Left ventricle myocardium superior (tissue), 1 donor: ENCODE results near the gene GUCA1C. TPM values are rescaled to one million over a fixed set of nuclear protein-coding genes. Genes with fewer than 3 reads are reported as not detected.

ENCODE experiments used
- ATAC-seq: fragments of 200-7000 bp; cut with Tn5 transposase; one replicate; pipeline ENCODE4 v1.9.1; 2020; ENCODE audit warnings: mild to moderate bottlenecking, moderate library complexity
- DNase-seq: peaks from one replicate; pipeline ENCODE4 v3.0.0-alpha.2; 2020
- intact Hi-C: fragments of 100-400 bp; cut with micrococcal nuclease; formaldehyde crosslinking; loops from one replicate; pipeline ENCODE4 v1.11.0; 2022
- long read RNA-seq: library from polyadenylated mRNA; unstranded; transcript quantifications from one replicate; pipeline ENCODE4 v2.0.0, GENCODE V29; 2021
- total RNA-seq: library from RNA; stranded (reverse); fragmentation: NEBNext Ultra II Directional; extraction: Animal tissue kit (Norgen Biotek cat#: 25700); gene quantifications from one replicate; pipeline ENCODE4 v1.2.1, GENCODE V29; 2021
- donor health status: DM: no; HTN: yes; CAD: no; lungs with severe emphysema.

Gene GUCA1C
- total RNA-seq, result 1.8 TPM
- long read RNA-seq, result 0 reads

DNA sequence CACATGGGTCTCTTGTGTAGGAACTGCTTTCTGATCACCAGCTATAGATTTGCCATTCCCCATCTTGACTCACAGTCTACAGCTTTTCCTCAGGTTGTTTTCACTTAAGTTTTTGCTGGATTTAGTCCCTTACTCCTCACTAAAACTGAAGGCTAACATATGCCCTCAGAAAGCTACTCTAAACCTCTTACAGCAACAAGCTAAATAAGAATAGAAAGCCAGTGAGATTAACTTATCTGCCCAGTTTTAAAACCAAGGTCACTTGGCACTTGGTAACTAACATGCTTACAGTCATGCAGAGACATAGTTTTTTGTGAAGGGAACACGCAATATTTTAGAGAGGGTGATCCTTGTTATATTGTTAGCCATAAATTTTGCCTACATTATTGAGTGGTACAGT lies at the start of gene GUCA1C:
Gene GUCA1C, minus strand, starts transcription at position 180 of the 400 bp plus-strand sequence. Its CDS starts 117 bp downstream, at position 63.
- no peak for DNase-seq
- intact Hi-C loops, result no loop called here
- ATAC-seq, result no peak

- no peak for DNase-seq
- ATAC-seq, result no peak
- intact Hi-C loops, result no loop called here
Measured at GRCh38 chr3:108998436-108998835, 44.8 kb upstream of the GUCA1C start.

DNA sequence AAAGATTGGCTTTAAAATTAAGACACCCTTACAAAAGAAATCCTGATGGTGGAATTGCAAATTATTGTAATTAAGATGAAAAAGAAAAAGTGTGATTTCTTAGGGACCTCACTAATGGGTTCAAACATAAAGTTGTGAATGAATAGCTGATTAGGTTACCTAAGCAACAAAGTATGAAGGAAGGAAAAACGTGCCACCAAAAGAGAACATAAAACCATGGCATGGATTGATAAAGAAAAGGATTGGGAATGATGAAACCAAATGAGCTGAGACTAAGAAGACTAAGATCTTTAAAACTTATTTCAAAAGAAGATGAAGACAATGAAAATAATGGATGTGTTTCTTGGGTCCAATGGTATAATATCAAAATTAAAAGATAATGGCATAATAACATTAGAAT lies 32.2 kb upstream of the GUCA1C start:
- DNase-seq (no peak), ATAC-seq (no peak)
- intact Hi-C loops, result no loop called here

DNA sequence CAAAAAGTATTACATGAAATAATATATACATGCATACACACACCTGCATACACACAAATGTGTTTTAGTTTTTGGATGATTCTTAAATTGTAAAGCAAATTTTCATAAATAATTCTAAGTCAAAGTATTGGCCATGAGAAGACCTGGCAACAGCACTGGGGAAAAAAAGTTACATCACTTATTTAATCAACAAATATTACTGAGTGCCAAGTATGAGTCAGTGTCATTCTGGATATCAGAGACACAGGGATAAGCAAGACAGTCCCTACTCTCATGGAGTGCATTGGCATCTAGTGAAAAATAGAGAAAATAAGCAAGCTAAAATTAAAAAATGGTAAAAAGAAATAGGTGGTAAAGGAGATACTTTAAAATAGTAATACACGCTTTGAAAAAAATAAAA lies 29.4 kb upstream of the GUCA1C start:
- no peak for ATAC-seq
- intact Hi-C loops, result no loop called here

DNA sequence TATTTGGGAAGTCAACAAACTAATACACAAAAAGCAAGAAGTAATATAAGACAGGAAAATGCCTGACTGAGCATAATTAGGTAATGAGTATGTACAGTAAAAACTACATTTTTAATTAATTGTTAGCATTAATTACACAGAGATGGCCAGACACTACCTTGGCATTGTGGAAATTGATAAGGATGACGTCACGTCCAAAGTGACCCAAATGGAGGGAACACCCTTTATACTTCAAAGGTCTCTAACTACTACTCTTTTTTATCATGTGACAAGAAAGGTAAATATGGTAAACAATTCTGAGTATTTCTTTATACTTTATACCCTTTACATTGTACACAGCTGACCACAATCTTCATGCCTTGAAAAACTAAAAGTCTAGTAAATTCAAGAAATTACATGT lies 22.4 kb upstream of the GUCA1C start:
- no peak for DNase-seq
- intact Hi-C loops, result no loop called here
- ATAC-seq, result no peak

More for the DNA sequence above, 29.4 kb upstream of the GUCA1C start:
- DNase-seq, result no peak

DNA sequence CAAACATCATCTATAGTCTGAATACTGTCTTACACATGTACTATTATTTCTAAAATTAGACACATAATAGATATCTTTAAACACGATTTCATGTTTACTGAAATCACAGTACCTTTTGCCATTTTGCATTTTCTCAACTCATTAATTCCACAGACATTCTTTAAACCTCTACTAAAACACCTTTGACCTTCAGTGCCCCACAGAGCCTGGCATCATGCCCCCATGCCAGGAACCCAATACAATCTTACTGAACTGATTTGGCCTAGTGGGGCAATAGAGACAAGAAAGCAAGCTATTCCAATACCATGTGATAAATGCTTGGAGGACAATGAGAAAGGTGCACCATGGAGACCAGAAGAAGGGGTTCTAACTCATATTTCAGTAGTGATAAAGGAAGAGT lies 19.3 kb upstream of the GUCA1C start:
- ATAC-seq, result no peak
- no peak for DNase-seq
- intact Hi-C loops, result no loop called here

GRCh38 chr3:108972482-108972881 lies 18.8 kb upstream of the GUCA1C start:
- intact Hi-C loops, result no loop called here
- no peak for ATAC-seq
- no peak for DNase-seq

DNA sequence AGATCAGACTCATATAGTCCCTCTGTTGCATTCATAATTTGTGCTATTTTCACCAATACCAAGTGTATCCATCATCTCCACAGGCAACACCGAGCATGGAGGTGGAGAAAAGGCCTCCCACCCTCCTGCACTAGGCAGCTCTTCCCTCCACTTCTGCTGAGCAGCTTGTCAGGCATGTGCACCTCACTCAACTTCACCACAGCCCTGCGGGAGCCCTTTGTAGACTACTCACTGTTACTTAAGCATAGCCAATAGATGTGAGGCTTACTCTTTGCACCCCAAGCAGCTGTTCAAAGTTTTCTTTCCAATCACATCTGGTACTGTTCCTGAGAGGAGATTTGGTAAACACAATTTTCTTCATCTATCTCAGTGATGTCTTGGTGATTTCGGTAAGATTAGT lies 16.9 kb upstream of the GUCA1C start:
- ATAC-seq (no peak), DNase-seq (no peak)
- intact Hi-C loops, result no loop called here

- DNase-seq (no peak), ATAC-seq (no peak)
- intact Hi-C loops, result no loop called here
Measured at GRCh38 chr3:108966773-108967172, 13.1 kb upstream of the GUCA1C start.

GRCh38 chr3:108959017-108959416 lies 5.3 kb upstream of the GUCA1C start:
- DNase-seq (no peak), ATAC-seq (no peak)
- intact Hi-C loops, result no loop called here

- ATAC-seq, result no peak
- intact Hi-C loops, result no loop called here
- no peak for DNase-seq
Measured at GRCh38 chr3:108953210-108953609, 469 bp downstream of the GUCA1C start.

DNA sequence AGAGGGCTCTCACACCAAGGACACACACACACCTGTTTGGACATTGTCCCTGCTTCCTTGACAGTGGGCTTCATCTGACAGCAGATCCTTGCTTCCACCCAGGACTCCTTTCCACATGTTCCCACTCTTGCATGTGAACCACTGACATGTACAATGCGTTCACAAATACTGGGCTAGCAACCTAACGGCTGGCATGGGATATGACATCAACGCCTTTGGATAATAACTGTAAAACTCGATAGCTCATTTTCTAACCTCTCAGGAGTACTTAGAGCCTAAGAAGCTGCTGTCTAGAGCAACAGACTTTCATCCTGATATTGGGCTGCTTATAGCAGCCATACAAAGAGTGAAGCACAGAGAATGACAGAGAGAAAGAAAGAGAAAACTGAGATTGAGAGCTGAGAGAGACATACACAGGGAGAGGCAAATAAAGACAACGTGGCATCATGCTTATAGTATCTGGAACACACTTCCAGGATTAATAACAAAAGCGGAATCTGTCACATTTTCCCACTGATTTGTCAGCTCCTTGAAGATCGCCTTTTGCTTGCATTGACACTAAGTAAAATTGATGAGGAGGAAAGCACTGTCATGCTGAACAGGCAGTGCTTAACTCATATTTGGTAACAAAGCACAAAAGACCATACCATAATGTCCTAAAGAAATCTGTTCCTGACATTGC lies 1.7 kb downstream of the GUCA1C start:
- intact Hi-C loops, result no loop called here
- DNase-seq (no peak), ATAC-seq (no peak)

GRCh38 chr3:108947855-108948254 lies 5.8 kb downstream of the GUCA1C start:
- DNase-seq, result no peak
- ATAC-seq, result no peak
- intact Hi-C loops, result no loop called here

DNA sequence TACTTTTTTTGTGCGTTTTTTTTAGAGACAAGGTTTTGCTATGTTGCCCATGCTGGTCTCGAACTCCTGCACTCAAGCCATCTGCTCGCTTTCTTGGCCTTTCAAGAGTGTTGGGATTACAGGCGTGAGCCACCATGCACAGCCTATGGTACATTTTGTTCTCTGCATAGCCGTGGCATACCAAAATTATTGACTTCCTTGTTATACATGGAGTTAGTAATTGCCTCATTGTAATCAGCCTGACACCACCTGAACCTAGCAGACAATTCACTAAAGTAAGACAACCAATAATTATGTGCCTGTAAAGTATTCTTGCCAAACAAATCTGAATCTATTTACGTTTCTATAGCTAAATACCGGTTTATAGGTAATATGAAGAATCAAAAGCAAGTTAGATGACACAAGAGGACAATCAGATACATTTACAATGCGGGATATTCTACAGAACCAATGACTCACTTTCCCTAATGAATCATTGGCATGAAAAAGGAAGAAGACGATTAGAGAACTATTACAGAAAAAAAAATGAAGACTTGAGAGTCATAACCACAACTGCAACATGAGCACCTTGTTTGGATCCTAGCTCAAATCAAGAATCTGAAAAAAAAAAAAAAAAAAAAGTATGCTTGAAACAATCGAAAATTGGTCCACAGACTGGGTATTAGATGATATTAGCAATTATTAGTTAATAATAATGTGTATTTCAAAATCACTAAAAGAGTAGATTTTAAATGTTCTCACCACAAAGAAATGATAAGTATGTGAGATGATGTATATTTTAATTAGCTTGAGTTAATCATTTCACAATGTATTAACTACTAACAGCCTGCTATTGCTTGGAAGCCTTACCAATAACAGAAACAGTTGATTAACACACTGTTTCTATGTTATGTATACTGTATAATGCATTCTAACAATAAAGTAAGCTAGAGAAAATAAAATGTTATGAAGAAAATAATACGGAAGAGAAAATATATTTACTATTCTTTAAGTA lies 7.1 kb downstream of the GUCA1C start:
- DNase-seq (no peak), ATAC-seq (no peak)
- intact Hi-C loops, result no loop called here

- no peak for DNase-seq
- intact Hi-C loops, result no loop called here
- no peak for ATAC-seq
Measured at GRCh38 chr3:108940568-108941263, 13.0 kb downstream of the GUCA1C start.

- ATAC-seq (peak; percentile 73), DNase-seq (no peak)
- intact Hi-C loops, result no loop called here
Measured at GRCh38 chr3:108940166-108940565, 13.5 kb downstream of the GUCA1C start.

DNA sequence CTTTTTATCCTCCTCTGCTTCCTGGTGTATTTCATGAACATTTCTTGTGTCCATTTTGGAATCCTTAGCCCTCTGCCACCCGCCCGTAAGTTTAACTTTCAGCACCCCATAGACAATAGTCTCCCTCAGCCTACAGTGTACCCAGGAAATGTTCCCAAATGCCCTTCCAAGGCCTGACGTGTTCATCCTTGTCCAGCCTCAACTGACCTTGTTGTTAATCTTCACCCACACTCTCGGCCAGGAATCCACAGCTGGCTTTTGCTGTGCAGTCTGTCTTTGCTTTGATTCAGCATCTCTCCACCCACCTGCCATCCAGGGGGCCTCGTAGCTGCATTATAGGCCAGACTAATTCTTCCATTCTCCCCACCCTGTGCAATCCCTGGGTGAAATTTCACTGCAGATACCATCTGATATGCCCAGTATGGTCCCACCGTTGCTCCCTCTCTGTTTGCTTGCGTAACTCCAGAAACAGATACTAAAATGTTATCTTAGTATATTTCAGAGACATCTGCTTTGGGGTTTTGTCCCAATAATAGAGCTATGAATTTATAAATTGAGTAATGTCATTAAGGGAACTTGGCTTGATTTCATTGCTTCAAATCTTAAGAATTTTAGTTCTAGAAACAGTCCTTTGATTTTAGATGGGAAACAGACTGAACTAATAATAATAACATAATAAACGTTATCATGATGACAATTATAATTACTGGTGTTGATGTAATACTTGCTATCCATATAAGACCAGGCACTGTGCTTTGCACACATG lies 16.6 kb downstream of the GUCA1C start:
- intact Hi-C loops, result no loop called here
- ATAC-seq (peak; percentile 75), DNase-seq (no peak)

- intact Hi-C loops, result no loop called here
- no peak for ATAC-seq
- DNase-seq, result no peak
Measured at GRCh38 chr3:108931035-108931434, 22.6 kb downstream of the GUCA1C start.

- ATAC-seq (no peak), DNase-seq (no peak)
- intact Hi-C loops, result loop anchor here (10.0 kb wide), 1 partner anchor 254 kb away; no protein-coding TSS in a partner anchor
Measured at GRCh38 chr3:108918866-108919265, 34.8 kb downstream of the GUCA1C start.
